ENCODE data around the gene SUPT6H.

Gene SUPT6H

GRCh38 chr17:28737770-28738679, 76.0 kb downstream of the SUPT6H start:
- DNase-seq: no peak

GRCh38 chr17:28738680-28739384, 76.8 kb downstream of the SUPT6H start:
- DNase-seq: peak; percentile 55 to 56

GRCh38 chr17:28740406-28741357, 78.7 kb downstream of the SUPT6H start:
- DNase-seq: no peak

- no peak for DNase-seq
Measured at GRCh38 chr17:28741358-28742349, 79.6 kb downstream of the SUPT6H start.

GRCh38 chr17:28743243-28744103, 81.5 kb downstream of the SUPT6H start, which contains the start of gene TRAF4:
TSS of gene TRAF4 (plus strand) at chr17:28744011. CDS start at chr17:28744113, 102 bp downstream.
- peak; percentile 82 to 89 for DNase-seq

GRCh38 chr17:28744104-28744971, 82.3 kb downstream of the SUPT6H start:
- peak; percentile 76 to 81 for DNase-seq

- peak in 1 of 2 donors; percentile 53 for DNase-seq
Measured at GRCh38 chr17:28744972-28745785, 83.2 kb downstream of the SUPT6H start.

GRCh38 chr17:28745786-28746411, 83.9 kb downstream of the SUPT6H start:
- no peak for DNase-seq

- DNase-seq: no peak
Measured at GRCh38 chr17:28746611-28747050, 84.6 kb downstream of the SUPT6H start.

GRCh38 chr17:28747051-28747691, 85.2 kb downstream of the SUPT6H start:
- no peak for DNase-seq

- no peak for DNase-seq
Measured at GRCh38 chr17:28747801-28748750, 86.1 kb downstream of the SUPT6H start.

- no peak for DNase-seq
Measured at GRCh38 chr17:28748852-28749515, 87.0 kb downstream of the SUPT6H start.

GRCh38 chr17:28749516-28750177, 87.6 kb downstream of the SUPT6H start:
- no peak for DNase-seq

- peak; percentile 91 to 94 for DNase-seq
Measured at GRCh38 chr17:28750178-28751047, 88.4 kb downstream of the SUPT6H start.

All from stimulated activated CD4-positive, alpha-beta T cell treated with anti-CD3 and anti-CD28 coated beads, Interleukin-2, amount 100 ng/mL, for 24 hours (primary cell).